ENCODE results near the gene ALG13.

DNA sequence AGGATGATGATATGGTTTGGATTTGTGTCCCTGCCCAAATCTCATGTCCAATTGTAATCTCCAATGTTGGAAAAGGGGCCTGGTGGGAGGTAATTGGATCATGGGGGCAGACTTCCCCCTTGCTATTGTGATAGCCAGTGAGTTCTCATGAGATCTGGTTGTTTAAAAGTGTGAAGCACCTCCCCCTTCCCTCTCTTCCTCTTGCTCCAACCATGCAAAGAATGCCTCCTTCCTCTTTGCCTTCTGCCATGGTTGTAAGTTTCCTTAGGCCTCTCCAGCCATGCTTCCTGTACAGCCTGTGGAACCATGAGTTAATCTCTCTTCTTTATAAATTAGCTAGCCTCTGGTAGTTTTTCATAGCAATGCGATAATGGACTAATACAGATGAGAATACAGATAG lies 19.7 kb upstream of the ALG13 start:
- TF ChIP-seq, protein P1, sequence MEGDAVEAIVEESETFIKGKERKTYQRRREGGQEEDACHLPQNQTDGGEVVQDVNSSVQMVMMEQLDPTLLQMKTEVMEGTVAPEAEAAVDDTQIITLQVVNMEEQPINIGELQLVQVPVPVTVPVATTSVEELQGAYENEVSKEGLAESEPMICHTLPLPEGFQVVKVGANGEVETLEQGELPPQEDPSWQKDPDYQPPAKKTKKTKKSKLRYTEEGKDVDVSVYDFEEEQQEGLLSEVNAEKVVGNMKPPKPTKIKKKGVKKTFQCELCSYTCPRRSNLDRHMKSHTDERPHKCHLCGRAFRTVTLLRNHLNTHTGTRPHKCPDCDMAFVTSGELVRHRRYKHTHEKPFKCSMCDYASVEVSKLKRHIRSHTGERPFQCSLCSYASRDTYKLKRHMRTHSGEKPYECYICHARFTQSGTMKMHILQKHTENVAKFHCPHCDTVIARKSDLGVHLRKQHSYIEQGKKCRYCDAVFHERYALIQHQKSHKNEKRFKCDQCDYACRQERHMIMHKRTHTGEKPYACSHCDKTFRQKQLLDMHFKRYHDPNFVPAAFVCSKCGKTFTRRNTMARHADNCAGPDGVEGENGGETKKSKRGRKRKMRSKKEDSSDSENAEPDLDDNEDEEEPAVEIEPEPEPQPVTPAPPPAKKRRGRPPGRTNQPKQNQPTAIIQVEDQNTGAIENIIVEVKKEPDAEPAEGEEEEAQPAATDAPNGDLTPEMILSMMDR (IDR thresholded peaks at IDR 0.05), result no peak
- TF ChIP-seq POLR2A (IDR thresholded peaks at IDR 0.05; ENCODE audit: low read length) (no peak), GATA3 (IDR thresholded peaks at IDR 0.05; ENCODE audit: borderline replicate concordance) (no peak), KDM1A (IDR thresholded peaks at IDR 0.05; ENCODE audit: low read depth) (no peak), JUN (IDR thresholded peaks at IDR 0.05) (no peak), ESRRA (IDR thresholded peaks at IDR 0.05; ENCODE audit: borderline replicate concordance, low read length) (no peak)
- TF ChIP-seq, protein P2, sequence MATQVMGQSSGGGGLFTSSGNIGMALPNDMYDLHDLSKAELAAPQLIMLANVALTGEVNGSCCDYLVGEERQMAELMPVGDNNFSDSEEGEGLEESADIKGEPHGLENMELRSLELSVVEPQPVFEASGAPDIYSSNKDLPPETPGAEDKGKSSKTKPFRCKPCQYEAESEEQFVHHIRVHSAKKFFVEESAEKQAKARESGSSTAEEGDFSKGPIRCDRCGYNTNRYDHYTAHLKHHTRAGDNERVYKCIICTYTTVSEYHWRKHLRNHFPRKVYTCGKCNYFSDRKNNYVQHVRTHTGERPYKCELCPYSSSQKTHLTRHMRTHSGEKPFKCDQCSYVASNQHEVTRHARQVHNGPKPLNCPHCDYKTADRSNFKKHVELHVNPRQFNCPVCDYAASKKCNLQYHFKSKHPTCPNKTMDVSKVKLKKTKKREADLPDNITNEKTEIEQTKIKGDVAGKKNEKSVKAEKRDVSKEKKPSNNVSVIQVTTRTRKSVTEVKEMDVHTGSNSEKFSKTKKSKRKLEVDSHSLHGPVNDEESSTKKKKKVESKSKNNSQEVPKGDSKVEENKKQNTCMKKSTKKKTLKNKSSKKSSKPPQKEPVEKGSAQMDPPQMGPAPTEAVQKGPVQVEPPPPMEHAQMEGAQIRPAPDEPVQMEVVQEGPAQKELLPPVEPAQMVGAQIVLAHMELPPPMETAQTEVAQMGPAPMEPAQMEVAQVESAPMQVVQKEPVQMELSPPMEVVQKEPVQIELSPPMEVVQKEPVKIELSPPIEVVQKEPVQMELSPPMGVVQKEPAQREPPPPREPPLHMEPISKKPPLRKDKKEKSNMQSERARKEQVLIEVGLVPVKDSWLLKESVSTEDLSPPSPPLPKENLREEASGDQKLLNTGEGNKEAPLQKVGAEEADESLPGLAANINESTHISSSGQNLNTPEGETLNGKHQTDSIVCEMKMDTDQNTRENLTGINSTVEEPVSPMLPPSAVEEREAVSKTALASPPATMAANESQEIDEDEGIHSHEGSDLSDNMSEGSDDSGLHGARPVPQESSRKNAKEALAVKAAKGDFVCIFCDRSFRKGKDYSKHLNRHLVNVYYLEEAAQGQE (IDR thresholded peaks at IDR 0.05), result no peak
- TF ChIP-seq, protein P3, sequence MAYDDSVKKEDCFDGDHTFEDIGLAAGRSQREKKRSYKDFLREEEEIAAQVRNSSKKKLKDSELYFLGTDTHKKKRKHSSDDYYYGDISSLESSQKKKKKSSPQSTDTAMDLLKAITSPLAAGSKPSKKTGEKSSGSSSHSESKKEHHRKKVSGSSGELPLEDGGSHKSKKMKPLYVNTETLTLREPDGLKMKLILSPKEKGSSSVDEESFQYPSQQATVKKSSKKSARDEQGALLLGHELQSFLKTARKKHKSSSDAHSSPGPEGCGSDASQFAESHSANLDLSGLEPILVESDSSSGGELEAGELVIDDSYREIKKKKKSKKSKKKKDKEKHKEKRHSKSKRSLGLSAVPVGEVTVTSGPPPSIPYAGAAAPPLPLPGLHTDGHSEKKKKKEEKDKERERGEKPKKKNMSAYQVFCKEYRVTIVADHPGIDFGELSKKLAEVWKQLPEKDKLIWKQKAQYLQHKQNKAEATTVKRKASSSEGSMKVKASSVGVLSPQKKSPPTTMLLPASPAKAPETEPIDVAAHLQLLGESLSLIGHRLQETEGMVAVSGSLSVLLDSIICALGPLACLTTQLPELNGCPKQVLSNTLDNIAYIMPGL (CRISPR knock-in tag; IDR thresholded peaks at IDR 0.05; ENCODE audit: borderline replicate concordance), result no peak
- TF ChIP-seq, protein P4, sequence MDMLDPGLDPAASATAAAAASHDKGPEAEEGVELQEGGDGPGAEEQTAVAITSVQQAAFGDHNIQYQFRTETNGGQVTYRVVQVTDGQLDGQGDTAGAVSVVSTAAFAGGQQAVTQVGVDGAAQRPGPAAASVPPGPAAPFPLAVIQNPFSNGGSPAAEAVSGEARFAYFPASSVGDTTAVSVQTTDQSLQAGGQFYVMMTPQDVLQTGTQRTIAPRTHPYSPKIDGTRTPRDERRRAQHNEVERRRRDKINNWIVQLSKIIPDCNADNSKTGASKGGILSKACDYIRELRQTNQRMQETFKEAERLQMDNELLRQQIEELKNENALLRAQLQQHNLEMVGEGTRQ (IDR thresholded peaks at IDR 0.05), result no peak
- TF ChIP-seq, protein P5, sequence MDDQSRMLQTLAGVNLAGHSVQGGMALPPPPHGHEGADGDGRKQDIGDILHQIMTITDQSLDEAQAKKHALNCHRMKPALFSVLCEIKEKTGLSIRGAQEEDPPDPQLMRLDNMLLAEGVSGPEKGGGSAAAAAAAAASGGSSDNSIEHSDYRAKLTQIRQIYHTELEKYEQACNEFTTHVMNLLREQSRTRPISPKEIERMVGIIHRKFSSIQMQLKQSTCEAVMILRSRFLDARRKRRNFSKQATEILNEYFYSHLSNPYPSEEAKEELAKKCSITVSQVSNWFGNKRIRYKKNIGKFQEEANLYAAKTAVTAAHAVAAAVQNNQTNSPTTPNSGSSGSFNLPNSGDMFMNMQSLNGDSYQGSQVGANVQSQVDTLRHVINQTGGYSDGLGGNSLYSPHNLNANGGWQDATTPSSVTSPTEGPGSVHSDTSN (IDR thresholded peaks at IDR 0.05), result no peak
- TF ChIP-seq, protein P6, sequence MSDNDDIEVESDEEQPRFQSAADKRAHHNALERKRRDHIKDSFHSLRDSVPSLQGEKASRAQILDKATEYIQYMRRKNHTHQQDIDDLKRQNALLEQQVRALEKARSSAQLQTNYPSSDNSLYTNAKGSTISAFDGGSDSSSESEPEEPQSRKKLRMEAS (IDR thresholded peaks at IDR 0.05), result no peak

Data from A549 (cell line).